DND-41 (cell line): ENCODE results near the gene WSB2.

Experiments used
- EZH2 ChIP-seq: IDR thresholded peaks from 3 replicates; pipeline ENCODE4 v1.6.1; 2012; ENCODE audit warnings: borderline replicate concordance, low read depth, mild to moderate bottlenecking, moderate library complexity, low read length, inconsistent platforms; ENCODE audit not compliant: severe bottlenecking
- TF ChIP-seq, protein P1 (sequence below): IDR thresholded peaks from 2 replicates; pipeline ENCODE4 v1.5.1; 2012; ENCODE audit warnings: borderline replicate concordance, low read length, moderate library complexity, mild to moderate bottlenecking; ENCODE audit not compliant: poor library complexity, severe bottlenecking; ENCODE audit errors: extremely low read depth

DNA sequence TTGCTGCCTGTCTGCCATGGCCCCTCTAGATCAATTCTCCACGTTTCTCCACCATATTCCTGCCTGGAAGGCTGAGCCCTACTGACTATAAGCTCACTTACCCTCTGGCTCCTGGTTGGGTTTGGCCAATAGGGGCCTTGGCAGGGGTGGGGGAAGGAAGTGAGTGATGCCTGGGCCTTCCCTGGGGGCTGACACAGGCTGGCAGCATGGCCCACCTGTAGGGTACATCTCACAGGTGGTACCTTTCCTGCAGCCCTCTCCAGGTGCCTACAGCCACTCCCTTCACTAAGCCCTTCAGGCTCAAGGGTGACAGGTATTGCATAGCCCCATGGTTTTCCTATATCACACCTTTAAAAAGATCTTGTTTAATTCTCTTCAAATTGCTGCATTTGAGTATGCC, 40.9 kb downstream of the WSB2 start:
- TF ChIP-seq, protein P1, sequence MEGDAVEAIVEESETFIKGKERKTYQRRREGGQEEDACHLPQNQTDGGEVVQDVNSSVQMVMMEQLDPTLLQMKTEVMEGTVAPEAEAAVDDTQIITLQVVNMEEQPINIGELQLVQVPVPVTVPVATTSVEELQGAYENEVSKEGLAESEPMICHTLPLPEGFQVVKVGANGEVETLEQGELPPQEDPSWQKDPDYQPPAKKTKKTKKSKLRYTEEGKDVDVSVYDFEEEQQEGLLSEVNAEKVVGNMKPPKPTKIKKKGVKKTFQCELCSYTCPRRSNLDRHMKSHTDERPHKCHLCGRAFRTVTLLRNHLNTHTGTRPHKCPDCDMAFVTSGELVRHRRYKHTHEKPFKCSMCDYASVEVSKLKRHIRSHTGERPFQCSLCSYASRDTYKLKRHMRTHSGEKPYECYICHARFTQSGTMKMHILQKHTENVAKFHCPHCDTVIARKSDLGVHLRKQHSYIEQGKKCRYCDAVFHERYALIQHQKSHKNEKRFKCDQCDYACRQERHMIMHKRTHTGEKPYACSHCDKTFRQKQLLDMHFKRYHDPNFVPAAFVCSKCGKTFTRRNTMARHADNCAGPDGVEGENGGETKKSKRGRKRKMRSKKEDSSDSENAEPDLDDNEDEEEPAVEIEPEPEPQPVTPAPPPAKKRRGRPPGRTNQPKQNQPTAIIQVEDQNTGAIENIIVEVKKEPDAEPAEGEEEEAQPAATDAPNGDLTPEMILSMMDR, result no peak
- no peak for TF ChIP-seq EZH2
